ENCODE results near the gene PCDHGB6. TPM values are rescaled to one million over a fixed set of nuclear protein-coding genes. Genes with fewer than 3 reads are reported as not detected.

PCDHGB6 gene
- total and polyA plus RNA-seq, 8 donors, result 0.63 to 4.0 (median 2.3) TPM

GRCh38 chr5:141363952-141364660 is 43.7 kb upstream of the PCDHGB6 start, which contains the start of gene PCDHGA5:
Gene PCDHGA5, plus strand, starts transcription at chr5:141364162. Its CDS starts 169 bp downstream, at chr5:141364331.
- peaks cover 0 to 6% (median 2%) of the 10 kb centered on the region in 4 donors for H3K9me3 ChIP-seq

GRCh38 chr5:141366016-141366896 is 41.6 kb upstream of the PCDHGB6 start:
- TF ChIP-seq CTCF (IDR thresholded peaks at IDR 0.05), result no peak
- peaks cover 0 to 1% (median 0%) of the 10 kb centered on the region in 4 donors for H3K27me3 ChIP-seq
- no peak overlapping the region for H3K4me3 ChIP-seq
- no peaks in the 10 kb centered on the region for H3K4me1 ChIP-seq
- no peak for ATAC-seq
- no peak overlapping the region for H3K27ac ChIP-seq
- intact Hi-C loops (cut with DNase I), result loop anchor here in 1 of 3 donors (10.0 kb wide), 1 partner anchor 59 kb away; the partner anchor contains the start of gene PCDHGA11
- WGBS, 2 donors, result 24 to 26% methylated on average over 44 to 46 of the region's 46 CpGs
- no peaks in the 10 kb centered on the region for H3K36me3 ChIP-seq
- FAIRE-seq, result no peak
- no peak for DNase-seq
- H3K9me3 ChIP-seq, result peaks cover 0 to 6% (median 2%) of the 10 kb centered on the region in 4 donors

More at GRCh38 chr5:141363952-141364660, 43.7 kb upstream of the PCDHGB6 start, which contains the start of gene PCDHGA5:
- intact Hi-C loops (cut with DNase I), result loop anchor here in 1 of 3 donors (10.0 kb wide), 1 partner anchor 61 kb away; the partner anchor contains the start of gene PCDHGA11
- Histone ChIP-seq H3K27me3 (peaks cover 0 to 5% (median 0%) of the 10 kb centered on the region in 4 donors), H3K36me3 (no peaks in the 10 kb centered on the region), H3K27ac (no peak within 1 kb of the TSS), H3K4me3 (no peak within 1 kb of the TSS), H3K4me1 (no peaks in the 10 kb centered on the region)
- 12 to 14% methylated on average over 34 of the region's 34 CpGs for WGBS, 2 donors
- DNase-seq (no peak), FAIRE-seq (no peak), ATAC-seq (no peak)
- TF ChIP-seq CTCF (IDR thresholded peaks at IDR 0.05), result no peak

GRCh38 chr5:141369994-141370848 is 37.6 kb upstream of the PCDHGB6 start, which contains the start of gene PCDHGB3:
Gene PCDHGB3, plus strand, starts transcription at chr5:141370242. Its CDS starts 153 bp downstream, at chr5:141370395.
- no peaks in the 10 kb centered on the region for H3K36me3 ChIP-seq
- peaks cover 0 to 27% (median 4%) of the 10 kb centered on the region in 4 donors for H3K9me3 ChIP-seq
- TF ChIP-seq CTCF (IDR thresholded peaks at IDR 0.05), result no peak
- intact Hi-C loops (cut with DNase I), result loop anchor here in 1 of 3 donors (10.0 kb wide), 1 partner anchor 55 kb away; the partner anchor contains the start of gene PCDHGA11
- 16 to 20% methylated on average over 32 of the region's 32 CpGs for WGBS, 2 donors
- H3K4me3 ChIP-seq, result peak within 1 kb of the TSS in 1 of 4 donors; percentile 27
- no peaks in the 10 kb centered on the region for H3K4me1 ChIP-seq
- FAIRE-seq, result no peak
- ATAC-seq, result peak in 3 of 4 donors; percentile 78 to 84 (median 79)
- DNase-seq, result no peak
- no peaks in the 10 kb centered on the region for H3K27me3 ChIP-seq
- H3K27ac ChIP-seq, result no peak within 1 kb of the TSS

Data from pancreas (tissue), 10 donors.